Activated T-helper 1 cell treated with anti-CD3 and anti-CD28 coated beads, Interleukin-12 subunit alpha, Interleukin-12 subunit beta, Interleukin-2, Interleukin-4 antibody, amounts not matched to agents 30 ng/mL and 10 ng/mL and 1 ng/mL, durations not matched to agents 14 hours and 24 hours and 36 hours (primary cell): ENCODE measurements around the gene ITGA11. TPM values are rescaled to one million over a fixed set of nuclear protein-coding genes. Genes with fewer than 3 reads are reported as not detected.

Experiments
- DNase-seq: peaks from one replicate; pipeline ENCODE4 v3.0.0; 2021; ENCODE audit warnings: low spot score
- H3K27ac Mint-ChIP-seq: one replicate; pipeline ENCODE4 v1.8.0; 2021; ENCODE audit warnings: mild to moderate bottlenecking, mixed read lengths
- H3K27me3 Mint-ChIP-seq: one replicate; pipeline ENCODE4 v1.8.0; 2022; ENCODE audit warnings: mild to moderate bottlenecking, moderate library complexity, mixed read lengths; ENCODE audit not compliant: insufficient read depth
- H3K36me3 Mint-ChIP-seq: one replicate; pipeline ENCODE4 v1.8.0; 2021; ENCODE audit warnings: low read depth, mixed read lengths
- H3K4me1 Mint-ChIP-seq: one replicate; pipeline ENCODE4 v1.8.0; 2021; ENCODE audit warnings: low read depth, mixed read lengths
- H3K4me3 Mint-ChIP-seq: one replicate; pipeline ENCODE4 v1.8.0; 2021; ENCODE audit warnings: mild to moderate bottlenecking, moderate library complexity, mixed read lengths
- H3K9me3 Mint-ChIP-seq: one replicate; pipeline ENCODE4 v1.8.0; 2021; ENCODE audit warnings: mixed read lengths
- intact Hi-C: fragments of 100-400 bp; cut with micrococcal nuclease; formaldehyde crosslinking; loops from one replicate; pipeline ENCODE4 v1.15.1; 2024
- total RNA-seq: library from RNA; stranded (reverse); gene quantifications from 2 replicates; pipeline ENCODE4 v1.2.3, GENCODE V29; 2022

The ITGA11 gene
- total RNA-seq, 1 donor from 2014 or later: 0.23 TPM

DNA sequence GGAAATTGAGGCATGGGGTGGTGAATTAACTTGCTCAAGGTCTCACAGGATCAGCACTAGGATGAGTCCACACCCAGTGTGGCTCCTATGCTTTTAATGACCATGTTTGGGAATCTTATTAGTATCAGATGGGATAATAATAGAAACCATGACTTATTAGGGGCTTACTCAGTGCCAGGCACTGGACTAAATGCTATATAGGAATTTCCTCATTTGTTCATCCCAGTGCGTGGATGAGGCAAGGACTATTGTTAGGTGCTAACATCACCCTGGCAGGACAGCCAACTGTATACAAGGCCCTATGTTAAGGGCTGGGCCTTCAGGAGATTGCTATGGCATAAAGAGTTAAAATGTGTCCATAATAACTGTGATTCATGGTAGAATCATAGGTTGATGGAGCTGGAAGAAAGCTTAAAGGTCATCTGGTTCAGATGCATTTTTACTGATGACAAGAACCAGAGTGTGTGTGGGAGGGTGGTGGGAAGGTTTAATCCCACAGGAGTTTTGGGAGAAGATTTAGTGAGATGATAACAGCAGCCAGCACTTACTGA lies 159.2 kb downstream of the ITGA11 start:
- Mint-ChIP-seq H3K4me1 (peaks cover 27% of the 10 kb centered on the region), H3K27ac (no peak overlapping the region), H3K36me3 (no peaks in the 10 kb centered on the region), H3K4me3 (no peak overlapping the region), H3K9me3 (no peaks in the 10 kb centered on the region), H3K27me3 (peaks cover 24% of the 10 kb centered on the region)
- DNase-seq: no peak
- intact Hi-C loops: no loop called here

- peaks cover 28% of the 10 kb centered on the region for H3K27me3 Mint-ChIP-seq
- no peak overlapping the region for H3K27ac Mint-ChIP-seq
- no peaks in the 10 kb centered on the region for H3K36me3 Mint-ChIP-seq
- H3K4me1 Mint-ChIP-seq: peaks cover 22% of the 10 kb centered on the region
- no peak overlapping the region for H3K4me3 Mint-ChIP-seq
- intact Hi-C loops: no loop called here
- DNase-seq: no peak
- H3K9me3 Mint-ChIP-seq: no peaks in the 10 kb centered on the region
These were observed 160.0 kb downstream of the ITGA11 start for GRCh38 chr15:68271854-68272471.

DNA sequence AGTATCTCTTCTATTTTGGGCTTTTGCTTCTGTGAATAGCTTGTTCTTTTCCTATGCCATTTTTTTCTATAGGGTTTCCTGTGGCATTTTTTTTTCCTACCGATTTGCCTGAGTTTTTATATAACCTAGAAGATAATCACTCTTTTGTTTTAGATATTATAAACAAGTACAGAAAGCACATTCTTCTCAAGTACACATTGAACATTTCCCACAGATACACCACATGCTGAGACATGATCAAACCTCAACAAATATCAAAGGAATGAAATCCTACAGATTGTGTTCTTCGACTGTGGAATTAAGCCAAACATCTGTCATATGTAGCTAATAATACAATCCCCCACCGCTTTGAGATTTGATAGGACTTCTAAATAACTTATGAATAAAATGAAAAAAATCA lies 163.6 kb downstream of the ITGA11 start:
- intact Hi-C loops: no loop called here
- peaks cover 6% of the 10 kb centered on the region for H3K4me1 Mint-ChIP-seq

GRCh38 chr15:68265674-68266073 lies 166.3 kb downstream of the ITGA11 start:
- Mint-ChIP-seq H3K4me3 (no peak overlapping the region), H3K9me3 (no peaks in the 10 kb centered on the region), H3K36me3 (no peaks in the 10 kb centered on the region), H3K27ac (no peak overlapping the region), H3K27me3 (peaks cover 51% of the 10 kb centered on the region), H3K4me1 (no peaks in the 10 kb centered on the region)
- DNase-seq: no peak
- intact Hi-C loops: no loop called here

More for the DNA sequence above, 163.6 kb downstream of the ITGA11 start:
- peaks cover 48% of the 10 kb centered on the region for H3K27me3 Mint-ChIP-seq
- no peak overlapping the region for H3K4me3 Mint-ChIP-seq
- no peak overlapping the region for H3K27ac Mint-ChIP-seq
- DNase-seq: no peak
- no peaks in the 10 kb centered on the region for H3K9me3 Mint-ChIP-seq
- no peaks in the 10 kb centered on the region for H3K36me3 Mint-ChIP-seq

DNA sequence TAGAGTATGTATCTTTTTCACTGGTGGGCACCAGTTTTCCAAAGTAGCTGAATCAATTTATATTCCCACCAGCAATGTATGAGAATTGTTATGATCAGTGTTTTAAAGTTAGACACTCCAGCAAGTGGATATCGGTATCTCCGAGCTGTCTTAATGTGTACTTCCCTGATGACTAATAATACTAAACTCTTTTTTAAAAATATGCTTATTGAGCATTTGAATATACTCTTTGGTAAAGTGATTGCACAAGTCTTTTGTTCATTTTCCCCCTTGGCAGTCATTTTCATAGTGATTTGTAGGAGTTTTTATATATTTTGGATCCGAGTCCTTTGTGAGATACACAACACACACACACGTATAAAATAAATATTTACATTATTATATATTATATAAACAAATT lies 166.9 kb downstream of the ITGA11 start:
- Mint-ChIP-seq H3K36me3 (no peaks in the 10 kb centered on the region), H3K9me3 (no peaks in the 10 kb centered on the region), H3K27ac (no peak overlapping the region), H3K4me1 (no peaks in the 10 kb centered on the region), H3K27me3 (peaks cover 48% of the 10 kb centered on the region), H3K4me3 (no peak overlapping the region)
- DNase-seq: no peak
- intact Hi-C loops: no loop called here

DNA sequence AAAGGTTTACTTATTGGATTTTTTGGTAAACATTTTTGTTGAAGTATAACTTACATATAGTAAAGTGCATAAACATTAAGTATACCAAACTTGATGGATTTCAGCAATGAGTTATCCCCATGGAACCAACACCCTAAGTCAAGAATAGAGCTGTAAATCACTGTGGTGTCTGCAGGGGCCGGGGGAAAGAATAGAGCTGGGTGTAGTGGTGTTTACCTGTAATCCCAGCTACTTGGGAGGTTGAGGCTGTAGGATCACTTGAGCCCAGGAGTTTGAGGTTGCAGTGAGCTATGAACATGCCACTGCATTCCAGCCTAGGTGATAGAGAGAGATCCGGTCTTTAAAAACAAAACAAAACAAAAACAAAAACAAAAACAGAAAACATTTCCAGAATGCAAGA lies 167.7 kb downstream of the ITGA11 start:
- no peak overlapping the region for H3K27ac Mint-ChIP-seq
- H3K4me3 Mint-ChIP-seq: no peak overlapping the region
- H3K36me3 Mint-ChIP-seq: no peaks in the 10 kb centered on the region
- peaks cover 46% of the 10 kb centered on the region for H3K27me3 Mint-ChIP-seq
- no peaks in the 10 kb centered on the region for H3K9me3 Mint-ChIP-seq
- intact Hi-C loops: no loop called here
- H3K4me1 Mint-ChIP-seq: no peaks in the 10 kb centered on the region
- DNase-seq: no peak

- H3K4me1 Mint-ChIP-seq: peaks cover 6% of the 10 kb centered on the region
- H3K36me3 Mint-ChIP-seq: no peaks in the 10 kb centered on the region
- intact Hi-C loops: no loop called here
- no peak for DNase-seq
- no peak overlapping the region for H3K27ac Mint-ChIP-seq
- no peak overlapping the region for H3K4me3 Mint-ChIP-seq
- peaks cover 34% of the 10 kb centered on the region for H3K27me3 Mint-ChIP-seq
- no peaks in the 10 kb centered on the region for H3K9me3 Mint-ChIP-seq
These were observed 169.2 kb downstream of the ITGA11 start for GRCh38 chr15:68262514-68263356.

- no peak overlapping the region for H3K4me3 Mint-ChIP-seq
- DNase-seq: no peak
- intact Hi-C loops: no loop called here
- H3K4me1 Mint-ChIP-seq: peaks cover 6% of the 10 kb centered on the region
- peaks cover 30% of the 10 kb centered on the region for H3K27me3 Mint-ChIP-seq
- H3K27ac Mint-ChIP-seq: no peak overlapping the region
- H3K36me3 Mint-ChIP-seq: no peaks in the 10 kb centered on the region
- H3K9me3 Mint-ChIP-seq: no peaks in the 10 kb centered on the region
These were observed 170.0 kb downstream of the ITGA11 start for GRCh38 chr15:68261980-68262379.

DNA sequence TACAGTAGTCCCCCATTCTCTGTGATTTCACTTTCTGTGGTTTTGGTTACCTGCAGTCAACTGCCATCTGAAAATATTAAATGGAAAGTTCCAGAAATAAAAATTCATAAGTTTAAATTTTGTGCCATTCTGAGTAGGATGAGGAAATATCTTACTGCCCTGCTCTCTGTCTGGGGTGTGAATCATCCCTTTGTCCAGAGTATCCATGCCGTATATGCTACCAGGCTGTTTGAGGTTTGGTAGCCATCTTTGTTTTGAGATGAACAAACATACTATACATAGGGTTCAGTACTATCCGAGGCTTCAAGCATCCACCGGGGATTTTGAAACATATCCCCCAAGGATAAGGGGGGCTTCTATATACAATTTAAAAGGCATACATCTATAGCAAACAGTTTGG lies 170.7 kb downstream of the ITGA11 start:
- peaks cover 28% of the 10 kb centered on the region for H3K27me3 Mint-ChIP-seq
- H3K27ac Mint-ChIP-seq: no peak overlapping the region
- no peak overlapping the region for H3K4me3 Mint-ChIP-seq
- no peak for DNase-seq
- intact Hi-C loops: no loop called here
- peaks cover 6% of the 10 kb centered on the region for H3K4me1 Mint-ChIP-seq
- no peaks in the 10 kb centered on the region for H3K36me3 Mint-ChIP-seq
- H3K9me3 Mint-ChIP-seq: no peaks in the 10 kb centered on the region

- no peaks in the 10 kb centered on the region for H3K9me3 Mint-ChIP-seq
- no peak overlapping the region for H3K27ac Mint-ChIP-seq
- no peaks in the 10 kb centered on the region for H3K36me3 Mint-ChIP-seq
- H3K27me3 Mint-ChIP-seq: peaks cover 22% of the 10 kb centered on the region
- intact Hi-C loops: no loop called here
- DNase-seq: no peak
- no peak overlapping the region for H3K4me3 Mint-ChIP-seq
- peaks cover 6% of the 10 kb centered on the region for H3K4me1 Mint-ChIP-seq
These were observed 172.1 kb downstream of the ITGA11 start for GRCh38 chr15:68259883-68260282.

- no peak overlapping the region for H3K4me3 Mint-ChIP-seq
- no peak for DNase-seq
- H3K4me1 Mint-ChIP-seq: peaks cover 6% of the 10 kb centered on the region
- no peak overlapping the region for H3K27ac Mint-ChIP-seq
- peaks cover 14% of the 10 kb centered on the region for H3K27me3 Mint-ChIP-seq
- intact Hi-C loops: no loop called here
- H3K9me3 Mint-ChIP-seq: no peaks in the 10 kb centered on the region
- no peaks in the 10 kb centered on the region for H3K36me3 Mint-ChIP-seq
These were observed 173.3 kb downstream of the ITGA11 start for GRCh38 chr15:68258692-68259091.

- H3K4me1 Mint-ChIP-seq: peaks cover 6% of the 10 kb centered on the region
- H3K9me3 Mint-ChIP-seq: no peaks in the 10 kb centered on the region
- intact Hi-C loops: no loop called here
- peak overlapping the region; percentile 40 for H3K27ac Mint-ChIP-seq
- H3K27me3 Mint-ChIP-seq: peaks cover 9% of the 10 kb centered on the region
- peak; percentile 59 for DNase-seq
- H3K4me3 Mint-ChIP-seq: peak overlapping the region; percentile 72
- no peaks in the 10 kb centered on the region for H3K36me3 Mint-ChIP-seq
These were observed 175.1 kb downstream of the ITGA11 start for GRCh38 chr15:68256675-68257450.
